ENCODE data around the gene NDUFC2.

NDUFC2 gene

DNA sequence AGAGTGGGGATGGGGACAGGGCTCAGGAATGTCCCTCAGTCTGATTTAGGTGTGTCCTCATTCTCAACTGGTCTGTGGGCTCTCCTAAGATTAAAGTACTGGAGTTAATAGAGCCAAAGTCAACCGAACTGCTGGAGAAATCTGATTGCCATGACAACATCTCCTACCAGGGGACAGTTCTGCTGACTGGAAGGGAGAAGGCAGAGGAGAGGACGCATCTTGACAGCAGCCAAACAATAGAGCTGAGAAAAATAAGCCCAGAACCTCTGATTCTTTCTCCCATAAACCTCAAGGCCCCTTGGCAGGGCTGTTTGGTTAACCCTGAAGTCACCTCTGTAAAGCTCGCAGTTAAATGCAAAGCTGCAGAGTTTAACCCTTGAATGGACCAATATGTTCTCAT lies 59.4 kb downstream of the NDUFC2 start:
- H3K36me3 ChIP-seq (ENCODE audit: control insufficient read depth, insufficient read depth, low read length), result no peaks in the 10 kb centered on the region
- H3K4me3 ChIP-seq (replicated peaks; ENCODE audit: low read depth, low read length), result no peak overlapping the region
- H3K27me3 ChIP-seq (replicated peaks; ENCODE audit: control insufficient read depth, insufficient read depth, low read length), result no peaks in the 10 kb centered on the region
- DNase-seq (ENCODE audit: extremely low read depth, insufficient read length), result no peak
- TF ChIP-seq, protein P1, sequence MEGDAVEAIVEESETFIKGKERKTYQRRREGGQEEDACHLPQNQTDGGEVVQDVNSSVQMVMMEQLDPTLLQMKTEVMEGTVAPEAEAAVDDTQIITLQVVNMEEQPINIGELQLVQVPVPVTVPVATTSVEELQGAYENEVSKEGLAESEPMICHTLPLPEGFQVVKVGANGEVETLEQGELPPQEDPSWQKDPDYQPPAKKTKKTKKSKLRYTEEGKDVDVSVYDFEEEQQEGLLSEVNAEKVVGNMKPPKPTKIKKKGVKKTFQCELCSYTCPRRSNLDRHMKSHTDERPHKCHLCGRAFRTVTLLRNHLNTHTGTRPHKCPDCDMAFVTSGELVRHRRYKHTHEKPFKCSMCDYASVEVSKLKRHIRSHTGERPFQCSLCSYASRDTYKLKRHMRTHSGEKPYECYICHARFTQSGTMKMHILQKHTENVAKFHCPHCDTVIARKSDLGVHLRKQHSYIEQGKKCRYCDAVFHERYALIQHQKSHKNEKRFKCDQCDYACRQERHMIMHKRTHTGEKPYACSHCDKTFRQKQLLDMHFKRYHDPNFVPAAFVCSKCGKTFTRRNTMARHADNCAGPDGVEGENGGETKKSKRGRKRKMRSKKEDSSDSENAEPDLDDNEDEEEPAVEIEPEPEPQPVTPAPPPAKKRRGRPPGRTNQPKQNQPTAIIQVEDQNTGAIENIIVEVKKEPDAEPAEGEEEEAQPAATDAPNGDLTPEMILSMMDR (IDR thresholded peaks at IDR 0.05; ENCODE audit: insufficient read depth, low read length, poor library complexity, severe bottlenecking), result no peak

DNA sequence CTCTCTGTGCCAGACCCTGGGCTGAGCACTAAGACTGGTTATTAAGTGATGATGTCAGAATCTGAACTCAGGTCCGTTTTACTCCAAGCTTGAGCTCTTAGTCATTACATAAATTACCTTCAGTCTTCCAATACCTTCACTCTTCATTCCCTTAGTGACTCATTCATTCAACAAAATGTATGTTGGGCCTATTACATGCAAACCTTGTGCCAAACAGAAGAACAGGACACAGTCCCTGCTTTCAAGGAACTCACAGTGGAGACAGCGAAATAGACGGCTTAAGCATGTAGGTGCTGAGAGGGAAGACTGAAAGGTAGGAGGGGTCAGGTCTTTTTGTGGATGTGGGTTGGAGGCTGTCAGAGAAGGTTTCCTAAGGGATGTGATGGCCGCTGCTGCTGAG lies 59.9 kb downstream of the NDUFC2 start:
- TF ChIP-seq, protein P1 (IDR thresholded peaks at IDR 0.05; ENCODE audit: insufficient read depth, low read length, poor library complexity, severe bottlenecking), result no peak
- DNase-seq (ENCODE audit: extremely low read depth, insufficient read length), result no peak
- Histone ChIP-seq H3K4me3 (replicated peaks; ENCODE audit: low read depth, low read length) (no peak overlapping the region), H3K36me3 (ENCODE audit: control insufficient read depth, insufficient read depth, low read length) (no peaks in the 10 kb centered on the region), H3K27me3 (replicated peaks; ENCODE audit: control insufficient read depth, insufficient read depth, low read length) (no peaks in the 10 kb centered on the region)

Measured in GM06990 (cell line).